Fibroblast of pulmonary artery (primary cell): Measurements from ENCODE around the gene CRYBA1.

Source experiments
- DNase-seq: peaks from one replicate; pipeline ENCODE4 v3.0.0-alpha.2; 2010; ENCODE audit warnings: low read depth
- H3K4me3 ChIP-seq: replicated peaks from 2 replicates; pipeline ENCODE4 v1.5.1; 2011; ENCODE audit warnings: low read depth, mild to moderate bottlenecking, control low read depth, low read length, moderate library complexity
- TF ChIP-seq, protein P1 (sequence below): IDR thresholded peaks from 2 replicates; pipeline ENCODE4 v1.5.1; 2011; ENCODE audit warnings: mild to moderate bottlenecking, control low read depth, low read length, inconsistent platforms; ENCODE audit errors: missing control alignments

The CRYBA1 gene

DNA sequence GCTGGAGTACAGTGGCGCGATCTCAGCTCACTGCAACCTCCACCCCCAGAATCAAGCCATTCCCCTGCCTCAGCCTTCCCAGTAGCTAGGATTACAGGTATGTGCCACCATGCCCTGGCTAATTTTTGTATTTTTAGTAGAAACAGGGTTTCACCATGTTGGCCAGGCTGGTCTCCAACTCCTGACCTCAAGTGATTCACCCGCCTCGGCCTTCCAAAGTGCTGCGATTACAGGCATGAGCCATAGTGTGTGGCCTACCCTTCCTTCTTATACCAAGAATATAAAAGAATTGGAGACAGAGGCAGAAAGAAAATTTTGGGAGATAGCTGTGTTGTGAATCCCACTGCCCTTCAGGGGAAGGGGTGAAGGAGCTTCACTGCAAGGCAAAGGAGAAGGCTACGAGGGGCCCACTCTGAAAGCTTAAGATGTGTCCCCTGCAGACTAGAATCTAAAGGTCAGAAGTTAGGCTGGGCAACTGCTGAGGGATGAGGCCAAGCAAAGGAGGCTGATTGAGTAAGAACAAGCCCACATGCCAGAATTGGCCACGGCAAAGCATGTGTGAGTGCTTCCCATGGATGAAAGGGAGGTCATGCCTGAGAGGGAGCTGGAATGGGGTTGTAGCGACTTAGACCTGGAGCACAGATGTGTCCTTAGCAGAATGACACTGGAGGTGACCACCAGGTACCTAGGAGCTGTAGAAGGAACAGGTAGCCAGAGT is 8.4 kb upstream of the CRYBA1 start:
- TF ChIP-seq, protein P1, sequence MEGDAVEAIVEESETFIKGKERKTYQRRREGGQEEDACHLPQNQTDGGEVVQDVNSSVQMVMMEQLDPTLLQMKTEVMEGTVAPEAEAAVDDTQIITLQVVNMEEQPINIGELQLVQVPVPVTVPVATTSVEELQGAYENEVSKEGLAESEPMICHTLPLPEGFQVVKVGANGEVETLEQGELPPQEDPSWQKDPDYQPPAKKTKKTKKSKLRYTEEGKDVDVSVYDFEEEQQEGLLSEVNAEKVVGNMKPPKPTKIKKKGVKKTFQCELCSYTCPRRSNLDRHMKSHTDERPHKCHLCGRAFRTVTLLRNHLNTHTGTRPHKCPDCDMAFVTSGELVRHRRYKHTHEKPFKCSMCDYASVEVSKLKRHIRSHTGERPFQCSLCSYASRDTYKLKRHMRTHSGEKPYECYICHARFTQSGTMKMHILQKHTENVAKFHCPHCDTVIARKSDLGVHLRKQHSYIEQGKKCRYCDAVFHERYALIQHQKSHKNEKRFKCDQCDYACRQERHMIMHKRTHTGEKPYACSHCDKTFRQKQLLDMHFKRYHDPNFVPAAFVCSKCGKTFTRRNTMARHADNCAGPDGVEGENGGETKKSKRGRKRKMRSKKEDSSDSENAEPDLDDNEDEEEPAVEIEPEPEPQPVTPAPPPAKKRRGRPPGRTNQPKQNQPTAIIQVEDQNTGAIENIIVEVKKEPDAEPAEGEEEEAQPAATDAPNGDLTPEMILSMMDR, result no peak
- DNase-seq, result peak; percentile 69
- no peak overlapping the region for H3K4me3 ChIP-seq

DNA sequence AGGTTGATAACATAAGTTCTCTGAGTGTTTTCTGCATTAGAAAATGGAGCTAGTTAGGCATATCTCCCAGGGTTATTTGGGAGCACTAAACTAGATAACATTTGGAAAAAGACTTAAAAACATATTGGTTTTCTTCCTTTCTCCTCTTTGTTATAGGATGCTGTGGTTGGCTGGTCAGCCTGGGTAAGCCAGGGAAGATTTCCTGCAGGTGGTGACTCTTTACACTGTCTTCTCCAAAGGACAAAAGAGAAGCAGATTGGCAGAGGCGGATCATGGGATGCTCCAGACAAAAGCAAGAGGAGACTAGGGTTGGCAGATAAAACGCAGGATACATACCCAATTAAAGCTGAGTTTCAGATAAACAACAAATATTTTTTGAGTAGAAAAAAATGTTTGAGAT is 6.2 kb upstream of the CRYBA1 start:
- H3K4me3 ChIP-seq, result no peak overlapping the region
- TF ChIP-seq, protein P1, result no peak
- no peak for DNase-seq

DNA sequence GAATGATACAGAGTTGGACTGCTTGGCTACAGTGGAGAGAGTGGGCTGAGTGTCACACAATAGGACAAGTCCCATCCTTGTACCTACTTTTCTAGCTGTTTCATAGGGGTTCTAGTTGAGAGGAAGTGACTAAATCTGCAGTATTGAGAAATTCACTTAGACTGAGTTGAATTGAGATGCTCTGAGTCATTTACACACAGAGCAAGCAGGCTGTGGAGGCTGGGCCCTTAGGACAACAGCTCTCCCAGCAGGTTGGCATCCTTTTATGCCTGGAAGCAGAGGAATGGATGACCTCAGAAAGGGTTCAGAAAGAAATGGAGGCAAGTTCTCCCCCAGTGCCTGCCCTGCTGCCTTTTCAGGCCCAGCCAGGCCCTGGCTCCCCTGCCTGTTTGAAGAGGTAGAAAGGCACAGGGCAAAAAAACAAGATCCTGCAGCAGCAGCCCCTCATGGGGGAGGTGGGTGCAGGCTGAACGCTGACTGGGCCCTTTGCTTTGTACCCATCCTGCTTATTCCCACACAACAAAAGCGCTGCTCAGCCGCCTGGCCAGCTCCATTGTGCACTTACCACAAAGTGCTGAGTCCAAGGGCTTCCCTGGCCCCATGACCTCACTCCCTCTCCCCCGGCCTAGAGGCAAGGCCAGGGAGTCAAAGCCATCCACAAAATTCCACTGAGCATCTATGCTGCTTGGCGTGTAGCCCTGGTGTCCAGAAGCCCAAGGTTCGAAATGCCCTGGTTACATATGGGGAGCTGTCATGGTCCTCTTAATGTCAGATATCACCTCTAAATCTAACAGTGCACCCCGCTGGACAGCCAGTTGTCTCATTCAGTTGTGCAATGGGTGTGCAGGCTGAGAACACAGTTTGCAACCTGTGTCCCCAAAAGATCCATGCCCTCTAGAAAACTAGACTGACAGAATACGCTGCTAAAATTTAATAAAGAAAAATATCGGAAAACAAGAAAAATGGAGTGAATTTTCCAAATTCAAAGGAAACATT is 5.4 kb upstream of the CRYBA1 start:
- TF ChIP-seq, protein P1, result no peak
- H3K4me3 ChIP-seq, result no peak overlapping the region
- peak; percentile 96 for DNase-seq

DNA sequence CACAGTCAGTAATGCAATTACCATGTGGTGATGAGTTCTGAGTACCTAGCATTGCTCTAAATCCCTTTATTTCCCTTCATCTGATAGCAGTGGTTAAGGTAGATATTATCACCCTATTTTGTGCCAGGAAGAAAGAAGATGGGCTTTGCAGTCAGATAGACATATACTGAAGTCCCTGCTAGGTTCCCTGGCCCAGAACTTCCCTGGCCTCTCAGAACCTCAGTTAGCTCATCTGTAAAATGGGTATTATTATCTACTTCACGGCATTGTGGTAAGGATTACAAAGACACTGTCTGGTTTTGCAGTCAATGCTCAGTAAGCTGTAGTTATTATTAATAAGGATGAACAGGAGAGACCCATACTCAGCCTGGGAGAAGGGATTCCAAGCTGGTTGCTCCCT is 4.6 kb upstream of the CRYBA1 start:
- TF ChIP-seq, protein P1, result no peak
- no peak for DNase-seq
- no peak overlapping the region for H3K4me3 ChIP-seq

DNA sequence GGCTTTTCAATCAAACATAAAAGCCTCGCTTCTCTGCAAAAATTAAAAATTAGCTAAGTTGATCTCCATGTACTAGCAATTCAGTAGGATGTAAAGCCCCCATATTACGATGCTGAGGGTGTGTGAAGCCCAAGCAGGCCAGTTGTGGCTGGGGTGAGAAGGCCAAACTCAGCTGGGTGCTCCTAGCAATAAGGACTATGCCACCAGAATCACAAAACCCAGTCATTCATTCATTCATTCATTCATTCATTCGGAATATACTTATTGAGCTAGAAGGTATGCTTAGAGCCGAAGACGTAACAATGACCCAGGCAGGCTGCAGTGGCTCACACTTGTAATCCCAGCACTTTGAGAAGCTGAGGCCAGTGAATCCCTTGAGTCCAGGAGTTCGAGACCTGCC is 3.9 kb upstream of the CRYBA1 start:
- no peak for DNase-seq
- H3K4me3 ChIP-seq, result no peak overlapping the region
- TF ChIP-seq, protein P1, result no peak

DNA sequence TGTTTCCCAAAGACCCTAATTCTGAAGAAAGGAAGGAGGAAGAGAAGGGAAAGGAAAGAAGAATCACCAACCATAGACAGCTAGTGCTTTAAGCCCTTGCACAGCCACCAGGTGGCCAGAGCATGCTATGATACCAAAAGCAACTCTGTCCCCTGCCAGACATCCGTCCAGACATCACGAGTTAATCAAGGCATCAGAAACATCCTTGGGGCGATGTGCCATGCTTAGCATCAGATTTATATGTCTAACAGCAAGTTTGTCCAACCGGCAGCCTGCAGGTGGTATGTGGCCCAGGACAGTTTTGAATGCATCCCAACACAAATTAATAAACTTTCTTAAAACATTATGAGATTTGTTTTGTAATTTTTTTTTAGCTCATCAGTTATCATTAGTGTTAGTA is 2.9 kb upstream of the CRYBA1 start:
- DNase-seq, result peak; percentile 42
- H3K4me3 ChIP-seq, result no peak overlapping the region
- TF ChIP-seq, protein P1, result peak; percentile 57
